LoVo (cell line): ENCODE measurements around the gene CD74.

ENCODE experiments used
- DNase-seq: peaks from one replicate; pipeline ENCODE4 v3.0.0-alpha.2; 2016; ENCODE audit warnings: low spot score

The CD74 gene

GRCh38 chr5:150396267-150396666 lies 16.4 kb downstream of the CD74 start:
- no peak for DNase-seq

GRCh38 chr5:150395688-150395975 lies 17.1 kb downstream of the CD74 start:
- DNase-seq = no peak

- DNase-seq = no peak
Observed at GRCh38 chr5:150394912-150395687, 17.6 kb downstream of the CD74 start.

GRCh38 chr5:150394131-150394530 lies 18.6 kb downstream of the CD74 start:
- DNase-seq = no peak

- no peak for DNase-seq
Observed at GRCh38 chr5:150393096-150393645, 19.5 kb downstream of the CD74 start.

DNA sequence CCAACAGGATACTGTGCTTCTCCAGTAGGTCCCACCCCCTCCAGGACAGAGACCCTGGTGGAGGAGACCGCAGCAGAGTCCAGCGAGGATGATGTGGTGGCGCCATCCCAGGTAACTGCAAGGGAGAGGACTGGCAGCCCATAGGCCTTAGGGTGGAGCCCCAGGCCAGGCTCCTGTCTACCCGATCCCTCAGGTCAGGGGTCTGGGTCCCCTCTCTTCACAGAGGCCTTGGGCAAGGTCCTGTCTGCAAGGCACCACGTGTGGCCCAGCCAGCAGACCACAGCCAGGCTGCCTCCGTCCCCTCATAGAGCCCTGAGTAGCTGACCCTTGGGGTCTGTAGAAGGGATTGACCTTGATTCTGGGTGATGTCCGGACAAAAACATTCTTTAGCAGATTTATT lies 20.0 kb downstream of the CD74 start:
- no peak for DNase-seq

DNA sequence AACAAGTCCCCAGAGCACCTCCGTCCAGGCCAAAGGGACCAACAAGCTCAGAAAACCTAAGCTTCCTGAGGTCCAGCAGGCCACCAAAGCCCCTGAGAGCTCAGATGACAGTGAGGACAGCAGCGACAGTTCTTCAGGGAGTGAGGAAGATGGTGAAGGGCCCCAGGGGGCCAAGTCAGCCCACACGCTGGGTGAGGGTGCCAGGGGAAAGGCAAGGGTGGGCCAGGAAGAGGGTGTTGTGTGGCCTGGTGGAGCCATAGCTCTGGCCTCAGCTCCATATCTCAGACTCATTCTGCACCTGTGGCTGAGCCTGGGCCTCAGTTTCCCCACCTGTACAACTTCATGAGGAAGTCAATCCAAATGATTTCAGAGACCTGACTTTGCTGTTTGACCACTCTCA lies 20.7 kb downstream of the CD74 start:
- DNase-seq = no peak

- DNase-seq = no peak
Observed at GRCh38 chr5:150391064-150391834, 21.5 kb downstream of the CD74 start.

DNA sequence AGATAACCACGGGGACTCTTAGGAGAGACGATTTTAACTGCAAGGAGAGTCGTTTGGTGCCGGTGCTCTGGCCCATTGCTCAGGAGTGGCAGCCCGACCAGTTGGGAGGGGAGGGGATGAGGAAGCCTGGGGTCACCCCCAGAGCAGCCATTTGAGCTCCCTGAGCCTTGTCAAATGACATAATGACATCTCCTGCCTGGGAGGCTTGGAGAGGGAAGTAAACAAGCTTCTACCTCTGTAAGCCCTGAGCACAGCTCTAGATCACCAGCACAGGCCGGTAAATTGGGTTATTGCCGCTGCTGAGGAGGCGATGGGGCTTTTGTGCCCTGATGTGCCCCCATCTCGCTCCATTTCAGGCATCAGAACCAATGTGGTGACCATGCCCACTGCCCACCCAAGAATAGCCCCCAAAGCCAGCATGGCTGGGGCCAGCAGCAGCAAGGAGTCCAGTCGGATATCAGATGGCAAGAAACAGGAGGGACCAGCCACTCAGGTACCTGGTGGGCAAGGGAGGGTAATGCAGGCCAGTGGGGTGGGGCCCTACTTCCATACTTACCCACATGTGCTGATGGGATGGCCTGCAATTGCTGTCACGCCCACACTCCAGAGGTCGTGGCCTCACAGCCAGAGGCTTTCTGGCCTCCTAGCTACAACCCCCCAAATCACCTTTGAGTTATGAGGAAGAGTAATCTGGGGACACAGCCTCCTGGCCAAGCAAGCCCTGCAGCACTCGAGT lies 23.0 kb downstream of the CD74 start:
- no peak for DNase-seq

DNA sequence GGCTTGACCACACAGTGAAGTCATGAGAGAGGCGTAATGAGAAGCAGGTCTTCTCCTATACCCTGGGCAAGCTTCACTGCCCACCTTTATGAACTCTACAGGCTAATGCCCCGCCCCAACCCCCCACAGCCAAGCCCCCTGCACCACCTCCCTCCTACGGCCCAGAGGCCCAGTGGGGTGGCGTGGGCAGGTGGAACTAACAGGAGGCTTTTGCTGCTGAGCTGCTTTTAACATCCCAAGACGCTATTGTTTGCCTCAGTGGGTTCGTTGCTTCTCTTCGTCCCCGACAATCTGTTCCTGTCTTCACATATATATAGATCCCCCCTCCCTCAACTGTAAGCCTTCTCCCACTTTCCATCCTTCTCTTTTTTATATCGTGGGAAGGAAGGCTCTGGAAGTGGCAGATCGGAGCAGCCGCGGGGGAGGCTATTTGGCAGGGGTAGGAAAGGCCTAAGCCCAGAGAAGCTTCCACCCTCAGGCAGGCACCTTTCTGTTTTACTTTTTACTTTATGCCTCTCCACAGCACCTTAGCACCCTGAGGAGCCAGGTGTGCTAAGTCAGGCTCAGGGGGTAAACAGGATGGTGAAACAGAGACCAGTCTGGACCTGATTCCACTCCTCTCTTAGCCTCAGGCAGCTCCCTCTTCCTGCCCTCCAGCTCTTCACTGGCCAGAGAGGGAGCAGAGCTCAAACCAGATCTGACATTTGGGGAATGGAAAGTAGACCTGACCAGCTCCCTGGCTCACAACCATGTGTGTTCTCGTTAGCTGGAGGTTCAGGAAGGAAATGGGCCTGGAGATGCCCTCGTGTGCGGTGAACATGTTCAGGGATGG lies 26.5 kb downstream of the CD74 start:
- DNase-seq = no peak

GRCh38 chr5:150384701-150385100 lies 28.0 kb downstream of the CD74 start:
- no peak for DNase-seq

DNA sequence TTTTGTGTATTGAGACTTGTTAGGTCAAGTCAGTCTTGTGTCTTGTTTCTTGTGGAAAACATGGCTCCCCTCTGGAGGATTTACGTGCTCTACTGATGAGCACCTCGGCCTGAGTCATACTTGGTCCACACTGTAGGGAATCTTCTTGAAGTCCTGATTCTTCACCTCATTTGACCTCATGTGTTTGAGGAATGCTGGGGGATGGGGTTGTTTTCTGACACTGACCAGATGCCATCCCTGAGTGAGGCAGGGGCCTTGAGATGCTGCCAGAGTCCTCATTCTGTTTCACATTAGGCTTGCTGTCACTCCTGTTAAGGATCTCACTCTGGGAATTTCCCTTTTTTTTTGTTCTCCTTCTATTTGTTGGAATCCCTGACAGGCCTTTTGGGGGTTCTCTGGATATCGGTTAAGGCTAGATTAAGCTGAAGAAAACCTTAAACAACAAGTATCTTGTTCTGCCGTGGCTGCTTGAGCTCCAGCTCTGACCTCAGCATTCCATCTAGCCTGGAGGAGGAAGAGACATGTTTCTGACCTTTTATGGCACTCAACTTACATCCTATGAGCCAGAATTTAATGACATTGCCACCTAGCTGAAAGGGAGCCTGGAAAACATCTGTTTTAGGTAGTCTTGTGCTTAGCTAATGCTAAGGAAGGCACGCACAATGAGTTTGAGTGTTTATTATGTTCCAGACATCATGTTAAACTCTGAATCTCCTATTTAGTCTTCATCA lies 34.6 kb downstream of the CD74 start:
- DNase-seq = no peak

- no peak for DNase-seq
Observed at GRCh38 chr5:150376799-150377771, 35.6 kb downstream of the CD74 start.

DNA sequence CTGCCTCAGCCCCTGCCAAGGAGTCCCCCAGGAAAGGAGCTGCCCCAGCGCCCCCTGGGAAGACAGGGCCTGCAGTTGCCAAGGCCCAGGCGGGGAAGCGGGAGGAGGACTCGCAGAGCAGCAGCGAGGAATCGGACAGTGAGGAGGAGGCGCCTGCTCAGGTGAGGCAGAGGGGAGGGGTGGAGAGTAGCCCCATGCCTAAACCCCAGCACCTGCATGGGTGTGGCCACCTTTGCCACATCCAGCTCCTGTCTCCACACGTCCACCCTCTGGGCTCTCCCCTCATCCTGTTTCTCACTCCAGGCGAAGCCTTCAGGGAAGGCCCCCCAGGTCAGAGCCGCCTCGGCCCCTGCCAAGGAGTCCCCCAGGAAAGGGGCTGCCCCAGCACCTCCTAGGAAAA lies 38.1 kb downstream of the CD74 start:
- DNase-seq = no peak

DNA sequence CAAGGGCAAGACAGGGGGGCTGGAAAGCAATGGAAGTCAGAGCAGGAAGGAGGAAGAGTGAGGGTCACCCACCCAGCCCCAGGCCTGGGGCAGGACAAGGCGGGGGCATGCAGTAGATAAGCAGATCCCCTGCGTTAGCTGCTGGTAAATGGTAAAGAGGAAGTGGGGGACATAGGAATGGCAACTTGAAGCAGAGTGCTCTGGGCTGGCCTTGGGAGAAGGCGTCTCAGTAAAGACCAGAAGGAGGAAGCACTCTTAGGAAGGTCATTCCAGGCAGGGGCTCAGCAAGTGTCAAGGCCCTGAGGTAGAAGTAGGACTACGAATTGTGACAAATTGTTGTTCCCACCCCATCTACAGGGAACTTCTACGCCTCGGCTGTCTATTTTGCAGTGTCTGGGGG lies 40.1 kb downstream of the CD74 start:
- no peak for DNase-seq

DNA sequence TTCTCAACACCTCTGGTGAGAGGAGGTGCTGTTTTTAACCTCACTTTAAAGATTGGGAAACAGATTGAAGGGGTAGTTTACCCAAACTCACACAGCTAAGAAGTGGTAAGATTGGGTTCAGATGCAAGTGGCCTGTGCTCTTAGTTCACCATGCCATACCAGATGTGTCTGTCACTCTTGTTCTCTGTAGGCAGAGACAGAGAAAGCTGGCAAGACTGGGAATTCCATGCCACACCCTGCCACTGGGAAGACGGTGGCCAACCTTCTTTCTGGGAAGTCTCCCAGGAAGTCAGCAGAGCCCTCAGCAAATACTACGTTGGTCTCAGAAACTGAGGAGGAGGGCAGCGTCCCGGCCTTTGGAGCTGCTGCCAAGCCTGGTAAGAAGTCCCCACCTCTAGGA lies 44.2 kb downstream of the CD74 start:
- DNase-seq = no peak

DNA sequence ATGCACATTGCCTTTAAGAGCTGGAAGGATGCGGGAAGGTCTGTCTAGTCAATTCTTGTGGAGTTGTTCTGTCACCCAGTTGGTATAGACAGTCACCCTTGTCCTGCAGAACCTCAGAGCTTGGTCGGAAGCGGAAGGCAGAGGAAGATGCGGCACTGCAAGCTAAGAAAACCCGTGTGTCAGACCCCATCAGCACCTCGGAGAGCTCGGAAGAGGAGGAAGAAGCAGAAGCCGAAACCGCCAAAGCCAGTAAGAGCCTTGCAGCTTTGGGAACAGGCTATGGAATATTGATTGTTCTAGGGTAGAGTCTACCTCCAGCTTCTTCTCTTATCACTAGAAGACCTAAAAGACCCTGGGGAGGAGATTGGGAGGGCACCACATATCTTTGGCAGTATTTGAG lies 48.7 kb downstream of the CD74 start:
- DNase-seq = no peak

DNA sequence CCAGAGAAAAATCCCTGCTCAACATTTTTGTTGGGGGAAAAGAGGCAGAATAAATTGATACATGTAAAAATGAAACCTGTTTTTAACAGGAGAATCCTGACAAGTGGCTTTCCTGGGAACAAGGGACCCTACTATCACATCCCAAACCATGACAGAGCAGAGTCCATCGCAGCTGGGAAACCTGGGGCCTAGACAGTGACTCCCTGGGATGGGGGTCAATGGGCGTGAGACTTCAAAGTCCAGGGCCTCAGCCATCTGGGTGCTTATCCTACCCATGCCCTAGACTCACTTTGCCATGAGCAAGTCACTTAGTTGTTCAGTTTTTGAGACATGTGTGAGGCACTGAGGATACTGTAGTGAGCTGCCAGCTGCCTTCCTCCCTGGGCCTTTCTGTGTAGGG lies 49.5 kb downstream of the CD74 start:
- no peak for DNase-seq

- no peak for DNase-seq
Observed at GRCh38 chr5:150361301-150361700, 51.4 kb downstream of the CD74 start.
